ENCODE measurements around the gene PLAU. TPM values are rescaled to one million over a fixed set of nuclear protein-coding genes. Genes with fewer than 3 reads are reported as not detected.

PLAU gene
- total RNA-seq, 1 experiment from 2014 or later, result 15.0 TPM

DNA sequence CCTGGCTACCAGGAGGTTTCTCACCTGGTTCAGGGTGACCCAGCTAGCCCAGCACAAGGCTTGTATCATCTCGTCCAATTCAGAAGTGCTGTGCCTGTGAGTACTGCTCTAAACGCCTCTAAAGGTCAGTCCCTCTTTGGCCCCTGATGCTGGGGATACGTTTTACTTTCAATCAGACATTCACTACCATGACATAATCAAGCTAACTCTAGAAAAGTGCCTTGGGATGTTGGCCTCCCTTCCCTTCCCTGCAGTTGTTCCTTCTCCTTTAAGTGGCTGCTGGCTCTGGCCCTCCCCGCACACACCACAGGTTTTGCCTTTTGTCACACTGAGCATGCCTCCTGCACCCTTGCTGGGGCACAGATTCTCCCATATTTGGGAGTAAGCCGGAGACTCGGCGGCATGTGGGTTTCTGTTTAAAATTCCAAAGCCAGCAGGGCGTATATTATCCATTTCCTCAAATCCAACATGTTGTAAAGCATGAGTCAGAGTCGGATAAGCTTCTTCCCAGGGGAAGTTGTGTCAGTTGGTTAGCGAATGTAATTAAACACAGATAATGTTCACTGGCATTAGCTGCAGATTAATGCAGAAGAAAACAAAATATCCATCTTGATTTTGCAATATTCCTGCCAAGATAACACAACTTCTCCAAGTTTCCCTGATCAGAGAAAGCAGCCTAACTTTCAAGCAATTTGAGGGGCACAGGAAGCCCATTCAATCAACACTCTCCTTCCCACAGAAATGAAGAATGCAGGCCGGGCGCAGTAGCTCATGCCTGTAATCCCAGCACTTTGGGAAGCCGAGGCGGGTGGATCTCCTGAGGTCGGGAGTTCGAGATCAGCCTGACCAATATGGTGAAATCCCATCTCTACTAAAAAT lies 55.2 kb downstream of the PLAU start (continued):
- no peak for TF ChIP-seq GTF2I (CRISPR knock-in tag; conservative IDR thresholded peaks at IDR 0.05)
- TF ChIP-seq, protein P1, sequence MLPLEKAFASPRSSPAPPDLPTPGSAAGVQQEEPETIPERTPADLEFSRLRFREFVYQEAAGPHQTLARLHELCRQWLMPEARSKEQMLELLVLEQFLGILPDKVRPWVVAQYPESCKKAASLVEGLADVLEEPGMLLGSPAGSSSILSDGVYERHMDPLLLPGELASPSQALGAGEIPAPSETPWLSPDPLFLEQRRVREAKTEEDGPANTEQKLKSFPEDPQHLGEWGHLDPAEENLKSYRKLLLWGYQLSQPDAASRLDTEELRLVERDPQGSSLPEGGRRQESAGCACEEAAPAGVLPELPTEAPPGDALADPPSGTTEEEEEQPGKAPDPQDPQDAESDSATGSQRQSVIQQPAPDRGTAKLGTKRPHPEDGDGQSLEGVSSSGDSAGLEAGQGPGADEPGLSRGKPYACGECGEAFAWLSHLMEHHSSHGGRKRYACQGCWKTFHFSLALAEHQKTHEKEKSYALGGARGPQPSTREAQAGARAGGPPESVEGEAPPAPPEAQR (CRISPR knock-in tag; IDR thresholded peaks at IDR 0.05), result no peak
- TF ChIP-seq, protein P2, sequence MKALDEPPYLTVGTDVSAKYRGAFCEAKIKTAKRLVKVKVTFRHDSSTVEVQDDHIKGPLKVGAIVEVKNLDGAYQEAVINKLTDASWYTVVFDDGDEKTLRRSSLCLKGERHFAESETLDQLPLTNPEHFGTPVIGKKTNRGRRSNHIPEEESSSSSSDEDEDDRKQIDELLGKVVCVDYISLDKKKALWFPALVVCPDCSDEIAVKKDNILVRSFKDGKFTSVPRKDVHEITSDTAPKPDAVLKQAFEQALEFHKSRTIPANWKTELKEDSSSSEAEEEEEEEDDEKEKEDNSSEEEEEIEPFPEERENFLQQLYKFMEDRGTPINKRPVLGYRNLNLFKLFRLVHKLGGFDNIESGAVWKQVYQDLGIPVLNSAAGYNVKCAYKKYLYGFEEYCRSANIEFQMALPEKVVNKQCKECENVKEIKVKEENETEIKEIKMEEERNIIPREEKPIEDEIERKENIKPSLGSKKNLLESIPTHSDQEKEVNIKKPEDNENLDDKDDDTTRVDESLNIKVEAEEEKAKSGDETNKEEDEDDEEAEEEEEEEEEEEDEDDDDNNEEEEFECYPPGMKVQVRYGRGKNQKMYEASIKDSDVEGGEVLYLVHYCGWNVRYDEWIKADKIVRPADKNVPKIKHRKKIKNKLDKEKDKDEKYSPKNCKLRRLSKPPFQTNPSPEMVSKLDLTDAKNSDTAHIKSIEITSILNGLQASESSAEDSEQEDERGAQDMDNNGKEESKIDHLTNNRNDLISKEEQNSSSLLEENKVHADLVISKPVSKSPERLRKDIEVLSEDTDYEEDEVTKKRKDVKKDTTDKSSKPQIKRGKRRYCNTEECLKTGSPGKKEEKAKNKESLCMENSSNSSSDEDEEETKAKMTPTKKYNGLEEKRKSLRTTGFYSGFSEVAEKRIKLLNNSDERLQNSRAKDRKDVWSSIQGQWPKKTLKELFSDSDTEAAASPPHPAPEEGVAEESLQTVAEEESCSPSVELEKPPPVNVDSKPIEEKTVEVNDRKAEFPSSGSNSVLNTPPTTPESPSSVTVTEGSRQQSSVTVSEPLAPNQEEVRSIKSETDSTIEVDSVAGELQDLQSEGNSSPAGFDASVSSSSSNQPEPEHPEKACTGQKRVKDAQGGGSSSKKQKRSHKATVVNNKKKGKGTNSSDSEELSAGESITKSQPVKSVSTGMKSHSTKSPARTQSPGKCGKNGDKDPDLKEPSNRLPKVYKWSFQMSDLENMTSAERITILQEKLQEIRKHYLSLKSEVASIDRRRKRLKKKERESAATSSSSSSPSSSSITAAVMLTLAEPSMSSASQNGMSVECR (CRISPR knock-in tag; IDR thresholded peaks at IDR 0.05; ENCODE audit: borderline replicate concordance), result no peak
- TF ChIP-seq IRF2 (CRISPR knock-in tag; IDR thresholded peaks at IDR 0.05; ENCODE audit: borderline replicate concordance, low read depth), result no peak
- no peak; the same call in 1 of the 2 replicates for TF ChIP-seq MYBL2 (CRISPR knock-in tag; IDR thresholded peaks at IDR 0.05)
- TF ChIP-seq, protein P3, sequence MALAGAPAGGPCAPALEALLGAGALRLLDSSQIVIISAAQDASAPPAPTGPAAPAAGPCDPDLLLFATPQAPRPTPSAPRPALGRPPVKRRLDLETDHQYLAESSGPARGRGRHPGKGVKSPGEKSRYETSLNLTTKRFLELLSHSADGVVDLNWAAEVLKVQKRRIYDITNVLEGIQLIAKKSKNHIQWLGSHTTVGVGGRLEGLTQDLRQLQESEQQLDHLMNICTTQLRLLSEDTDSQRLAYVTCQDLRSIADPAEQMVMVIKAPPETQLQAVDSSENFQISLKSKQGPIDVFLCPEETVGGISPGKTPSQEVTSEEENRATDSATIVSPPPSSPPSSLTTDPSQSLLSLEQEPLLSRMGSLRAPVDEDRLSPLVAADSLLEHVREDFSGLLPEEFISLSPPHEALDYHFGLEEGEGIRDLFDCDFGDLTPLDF (CRISPR knock-in tag; IDR thresholded peaks at IDR 0.05), result no peak
- no peak for TF ChIP-seq TP53 (CRISPR knock-in tag; IDR thresholded peaks at IDR 0.05)
- no peak for TF ChIP-seq NR3C1 (CRISPR knock-in tag; conservative IDR thresholded peaks at IDR 0.05; ENCODE audit: low read depth)
- TF ChIP-seq, protein P4, sequence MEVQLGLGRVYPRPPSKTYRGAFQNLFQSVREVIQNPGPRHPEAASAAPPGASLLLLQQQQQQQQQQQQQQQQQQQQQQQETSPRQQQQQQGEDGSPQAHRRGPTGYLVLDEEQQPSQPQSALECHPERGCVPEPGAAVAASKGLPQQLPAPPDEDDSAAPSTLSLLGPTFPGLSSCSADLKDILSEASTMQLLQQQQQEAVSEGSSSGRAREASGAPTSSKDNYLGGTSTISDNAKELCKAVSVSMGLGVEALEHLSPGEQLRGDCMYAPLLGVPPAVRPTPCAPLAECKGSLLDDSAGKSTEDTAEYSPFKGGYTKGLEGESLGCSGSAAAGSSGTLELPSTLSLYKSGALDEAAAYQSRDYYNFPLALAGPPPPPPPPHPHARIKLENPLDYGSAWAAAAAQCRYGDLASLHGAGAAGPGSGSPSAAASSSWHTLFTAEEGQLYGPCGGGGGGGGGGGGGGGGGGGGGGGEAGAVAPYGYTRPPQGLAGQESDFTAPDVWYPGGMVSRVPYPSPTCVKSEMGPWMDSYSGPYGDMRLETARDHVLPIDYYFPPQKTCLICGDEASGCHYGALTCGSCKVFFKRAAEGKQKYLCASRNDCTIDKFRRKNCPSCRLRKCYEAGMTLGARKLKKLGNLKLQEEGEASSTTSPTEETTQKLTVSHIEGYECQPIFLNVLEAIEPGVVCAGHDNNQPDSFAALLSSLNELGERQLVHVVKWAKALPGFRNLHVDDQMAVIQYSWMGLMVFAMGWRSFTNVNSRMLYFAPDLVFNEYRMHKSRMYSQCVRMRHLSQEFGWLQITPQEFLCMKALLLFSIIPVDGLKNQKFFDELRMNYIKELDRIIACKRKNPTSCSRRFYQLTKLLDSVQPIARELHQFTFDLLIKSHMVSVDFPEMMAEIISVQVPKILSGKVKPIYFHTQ (CRISPR knock-in tag; IDR thresholded peaks at IDR 0.05), result no peak
- no peak for TF ChIP-seq ZNF396 (CRISPR knock-in tag; IDR thresholded peaks at IDR 0.05; ENCODE audit: borderline replicate concordance)
- TF ChIP-seq ZNF219 (CRISPR knock-in tag; IDR thresholded peaks at IDR 0.05; ENCODE audit: borderline replicate concordance), result no peak

DNA sequence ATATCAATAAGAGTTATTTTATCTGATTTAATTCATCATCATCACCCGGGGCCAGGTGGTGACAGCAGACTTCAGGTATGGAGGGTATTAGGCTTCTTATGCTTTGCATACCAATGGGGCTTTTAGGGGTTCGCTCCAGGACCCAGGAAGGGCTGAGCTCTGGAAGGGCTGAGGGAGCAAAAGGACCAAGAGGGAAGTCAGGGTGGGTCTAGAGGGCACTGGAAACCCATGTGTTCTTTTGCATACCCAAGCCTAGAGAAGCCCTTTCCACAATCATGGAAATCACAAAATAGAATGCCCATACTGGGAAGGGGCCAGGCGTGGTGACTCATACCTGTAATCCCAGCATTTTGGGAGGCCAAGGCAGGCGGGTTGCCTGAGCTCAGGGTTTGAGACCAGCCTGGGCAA lies 56.1 kb downstream of the PLAU start:
- CTCF ChIA-PET, result interaction anchor here (1.3 to 5.3 kb wide), 7 partner anchors 10 to 60 kb away, joined by 4 to 33 read pairs (median 6); partner anchors contain the start of gene VCL
- ATAC-seq (peak; percentile 61), DNase-seq (ENCODE audit: low spot score) (peak; percentile 57)
- POLR2A ChIA-PET, result interaction anchor here (0.6 to 6.8 kb wide), 8 partner anchors 11 to 61 kb away, joined by 3 to 140 read pairs (median 5); partner anchors contain the start of gene VCL
- Mint-ChIP-seq H3K4me3 (peak overlapping the region; percentile 59), H3K27me3 (ENCODE audit: low read depth) (no peaks in the 10 kb centered on the region), H3K9me3 (no peaks in the 10 kb centered on the region), H3K4me1 (peaks cover 74% of the 10 kb centered on the region), H3K27ac (peak overlapping the region; percentile 100), H3K36me3 (no peaks in the 10 kb centered on the region)
- TF ChIP-seq CREM (CRISPR knock-in tag; IDR thresholded peaks at IDR 0.05) (no peak), ZNF317 (CRISPR knock-in tag; IDR thresholded peaks at IDR 0.05; ENCODE audit: borderline replicate concordance, low read depth) (peak; percentile 27; the same call in 1 of the 2 replicates), OVOL2 (CRISPR knock-in tag; IDR thresholded peaks at IDR 0.05; ENCODE audit: borderline replicate concordance) (no peak), SMAD4 (CRISPR knock-in tag; IDR thresholded peaks at IDR 0.05) (no peak), NR1H2 (CRISPR knock-in tag; IDR thresholded peaks at IDR 0.05) (no peak), SP1 (CRISPR knock-in tag; conservative IDR thresholded peaks at IDR 0.05) (0 out of 2 replicates have a peak, but pooled peaks have one; percentile 26), TP53 (CRISPR knock-in tag; IDR thresholded peaks at IDR 0.05) (no peak), TEAD1 (CRISPR knock-in tag; IDR thresholded peaks at IDR 0.05) (peak; percentile 83; the same call in 1 of the 2 replicates), JAZF1 (CRISPR knock-in tag; IDR thresholded peaks at IDR 0.05) (no peak)
- TF ChIP-seq, protein P5, sequence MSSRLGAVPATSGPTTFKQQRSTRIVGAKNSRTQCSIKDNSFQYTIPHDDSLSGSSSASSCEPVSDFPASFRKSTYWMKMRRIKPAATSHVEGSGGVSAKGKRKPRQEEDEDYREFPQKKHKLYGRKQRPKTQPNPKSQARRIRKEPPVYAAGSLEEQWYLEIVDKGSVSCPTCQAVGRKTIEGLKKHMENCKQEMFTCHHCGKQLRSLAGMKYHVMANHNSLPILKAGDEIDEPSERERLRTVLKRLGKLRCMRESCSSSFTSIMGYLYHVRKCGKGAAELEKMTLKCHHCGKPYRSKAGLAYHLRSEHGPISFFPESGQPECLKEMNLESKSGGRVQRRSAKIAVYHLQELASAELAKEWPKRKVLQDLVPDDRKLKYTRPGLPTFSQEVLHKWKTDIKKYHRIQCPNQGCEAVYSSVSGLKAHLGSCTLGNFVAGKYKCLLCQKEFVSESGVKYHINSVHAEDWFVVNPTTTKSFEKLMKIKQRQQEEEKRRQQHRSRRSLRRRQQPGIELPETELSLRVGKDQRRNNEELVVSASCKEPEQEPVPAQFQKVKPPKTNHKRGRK (CRISPR knock-in tag; IDR thresholded peaks at IDR 0.05; ENCODE audit: borderline replicate concordance), result no peak
- TF ChIP-seq, protein P6, sequence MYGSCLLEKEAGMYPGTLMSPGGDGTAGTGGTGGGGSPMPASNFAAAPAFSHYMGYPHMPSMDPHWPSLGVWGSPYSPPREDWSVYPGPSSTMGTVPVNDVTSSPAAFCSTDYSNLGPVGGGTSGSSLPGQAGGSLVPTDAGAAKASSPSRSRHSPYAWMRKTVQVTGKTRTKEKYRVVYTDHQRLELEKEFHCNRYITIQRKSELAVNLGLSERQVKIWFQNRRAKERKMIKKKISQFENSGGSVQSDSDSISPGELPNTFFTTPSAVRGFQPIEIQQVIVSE (CRISPR knock-in tag; IDR thresholded peaks at IDR 0.05; ENCODE audit: borderline replicate concordance), result no peak

Data from WTC11 (cell line).